Neural cell (in vitro differentiated cells): ENCODE data around the gene C19orf33. TPM values are rescaled to one million over a fixed set of nuclear protein-coding genes. Genes with fewer than 3 reads are reported as not detected.

Experiments used
- H2AFZ ChIP-seq: fragments of 200-600, 300-800 bp; sonication (generic), shearing (Covaris generic); 2 replicates; pipeline ENCODE4 v1.6.0; 2014; ENCODE audit warnings: low read depth, mild to moderate bottlenecking, antibody characterized with exemption, low read length, moderate library complexity
- H3F3A ChIP-seq: fragments of 200-600 bp; shearing (Covaris generic); 2 replicates; pipeline ENCODE4 v1.6.1; 2016; ENCODE audit warnings: mild to moderate bottlenecking, moderate library complexity, mixed read lengths, antibody characterized with exemption, low read length; ENCODE audit not compliant: insufficient read depth, poor library complexity, severe bottlenecking
- H3K27ac ChIP-seq: fragments of 200-600, 300-800 bp; sonication (generic), shearing (Covaris generic); 2 replicates; pipeline ENCODE4 v1.5.1; 2014; ENCODE audit warnings: mild to moderate bottlenecking, low read length, moderate library complexity
- H3K27me3 ChIP-seq: fragments of 300-800, 200-600 bp; sonication (generic), shearing (Covaris generic); 2 replicates; pipeline ENCODE4 v1.6.0; 2014; ENCODE audit warnings: mild to moderate bottlenecking, low read depth, low read length, moderate library complexity; ENCODE audit not compliant: insufficient read depth
- H3K36me3 ChIP-seq: fragments of 300-800, 200-600 bp; sonication (generic), shearing (Covaris generic); 2 replicates; pipeline ENCODE4 v1.5.1; 2014; ENCODE audit warnings: mild to moderate bottlenecking, antibody characterized with exemption, low read length, moderate library complexity; ENCODE audit not compliant: insufficient read depth
- H3K4me2 ChIP-seq: fragments of 300-800, 200-600 bp; sonication (generic), shearing (Covaris generic); 2 replicates; pipeline ENCODE4 v1.6.0; 2014; ENCODE audit warnings: mild to moderate bottlenecking, low read length
- H3K4me3 ChIP-seq: fragments of 300-800, 200-600 bp; sonication (generic), shearing (Covaris generic); 2 replicates; pipeline ENCODE4 v1.5.1; 2014; ENCODE audit warnings: mild to moderate bottlenecking, low read length, moderate library complexity
- H3K79me2 ChIP-seq: fragments of 200-600 bp; shearing (Covaris generic); replicated peaks from 2 replicates; pipeline ENCODE4 v1.6.0; 2014; ENCODE audit warnings: mild to moderate bottlenecking, low read length, moderate library complexity; ENCODE audit not compliant: insufficient read depth
- H3K9ac ChIP-seq: fragments of 300-800, 200-600 bp; sonication (generic), shearing (Covaris generic); 2 replicates; pipeline ENCODE4 v1.6.1; 2016; ENCODE audit warnings: mild to moderate bottlenecking, low read length, mixed read lengths
- H3K9me2 ChIP-seq: fragments of 200-600 bp; shearing (Covaris generic); 2 replicates; pipeline ENCODE4 v1.6.1; 2016; ENCODE audit warnings: mild to moderate bottlenecking, low read length, mixed read lengths; ENCODE audit not compliant: insufficient read depth
- H3K9me3 ChIP-seq: fragments of 200-600, 300-800 bp; sonication (generic), shearing (Covaris generic); 2 replicates; pipeline ENCODE4 v1.6.1; 2016; ENCODE audit warnings: mild to moderate bottlenecking, mixed run types, low read length, moderate library complexity, mixed read lengths
- H4K20me1 ChIP-seq: fragments of 200-600 bp; shearing (Covaris generic); 2 replicates; pipeline ENCODE4 v1.6.1; 2016; ENCODE audit warnings: mild to moderate bottlenecking, mixed run types; ENCODE audit not compliant: insufficient read depth
- CTCF ChIP-seq: fragments of 450-650 bp; IDR thresholded peaks from 2 replicates; pipeline ENCODE4 v1.5.1; 2014; ENCODE audit warnings: antibody characterized with exemption, mild to moderate bottlenecking, moderate library complexity; ENCODE audit not compliant: poor library complexity, severe bottlenecking
- EP300 ChIP-seq: fragments of 450-650 bp; conservative IDR thresholded peaks from 2 replicates; pipeline ENCODE4 v1.6.1; 2014; ENCODE audit warnings: antibody characterized with exemption, mild to moderate bottlenecking, moderate library complexity; ENCODE audit not compliant: poor library complexity, severe bottlenecking
- EZH2 ChIP-seq: fragments of 200-600, 300-800 bp; shearing (Covaris generic), sonication (generic); IDR thresholded peaks from 2 replicates; pipeline ENCODE4 v1.6.1; 2014; ENCODE audit warnings: antibody characterized with exemption, low read length, borderline replicate concordance, mild to moderate bottlenecking; ENCODE audit not compliant: insufficient read depth, poor library complexity, severe bottlenecking
- MXI1 ChIP-seq: fragments of 450-650 bp; conservative IDR thresholded peaks from 2 replicates; pipeline ENCODE4 v1.6.1; 2014; ENCODE audit warnings: antibody characterized with exemption, mild to moderate bottlenecking; ENCODE audit not compliant: poor library complexity, severe bottlenecking
- POLR2AphosphoS5 ChIP-seq: IDR thresholded peaks from 2 replicates; pipeline ENCODE4 v1.6.1; 2012
- RAD21 ChIP-seq: fragments of 450-650 bp; conservative IDR thresholded peaks from 2 replicates; pipeline ENCODE4 v1.6.1; 2014; ENCODE audit warnings: antibody characterized with exemption, mild to moderate bottlenecking, moderate library complexity
- REST ChIP-seq: IDR thresholded peaks from 2 replicates; pipeline ENCODE4 v1.6.1; 2012; ENCODE audit warnings: borderline replicate concordance
- SMC3 ChIP-seq: fragments of 450-650 bp; conservative IDR thresholded peaks from 2 replicates; pipeline ENCODE4 v1.6.1; 2014; ENCODE audit warnings: antibody characterized with exemption, mild to moderate bottlenecking, moderate library complexity; ENCODE audit not compliant: poor library complexity
- TAF1 ChIP-seq: IDR thresholded peaks from 2 replicates; pipeline ENCODE4 v1.6.1; 2012; ENCODE audit warnings: low read depth
- polyA plus RNA-seq: library from polyadenylated mRNA; depleted of rRNA; stranded (reverse); fragments of >200 nt; gene quantifications from 2 replicates; pipeline ENCODE4 v1.2.3, GENCODE V29; 2014

Gene C19orf33
- polyA plus RNA-seq, 1 donor from 2014 or later: not detected

GRCh38 chr19:38277969-38278680, 25.9 kb upstream of the C19orf33 start:
- Histone ChIP-seq H3K4me3 (no peak overlapping the region), H3F3A (no peaks in the 10 kb centered on the region), H3K79me2 (no peaks in the 10 kb centered on the region), H3K36me3 (no peaks in the 10 kb centered on the region), H3K27ac (no peak overlapping the region), H4K20me1 (no peaks in the 10 kb centered on the region), H2AFZ (no peak overlapping the region), H3K9ac (no peak overlapping the region), H3K4me2 (no peak overlapping the region), H3K9me2 (no peaks in the 10 kb centered on the region), H3K9me3 (no peaks in the 10 kb centered on the region), H3K27me3 (no peaks in the 10 kb centered on the region)
- no peak for TF ChIP-seq TAF1
- TF ChIP-seq REST: no peak
- TF ChIP-seq POLR2AphosphoS5: no peak
- TF ChIP-seq SMC3: no peak
- no peak for TF ChIP-seq RAD21
- no peak for TF ChIP-seq MXI1
- TF ChIP-seq EZH2: no peak
- TF ChIP-seq EP300: no peak
- no peak for TF ChIP-seq CTCF

GRCh38 chr19:38278751-38279150, 25.3 kb upstream of the C19orf33 start:
- Histone ChIP-seq H3K9me2 (no peaks in the 10 kb centered on the region), H3K9ac (no peak overlapping the region), H3K79me2 (no peaks in the 10 kb centered on the region), H3F3A (no peaks in the 10 kb centered on the region), H4K20me1 (no peaks in the 10 kb centered on the region), H3K9me3 (no peaks in the 10 kb centered on the region), H3K4me2 (no peak overlapping the region), H3K4me3 (no peak overlapping the region), H3K27ac (no peak overlapping the region), H3K27me3 (no peaks in the 10 kb centered on the region), H2AFZ (no peak overlapping the region), H3K36me3 (no peaks in the 10 kb centered on the region)
- TF ChIP-seq EZH2 (no peak), EP300 (no peak)
